NCI-H82 (cell line): ENCODE results near the gene NR3C2.

Source experiments
- DNase-seq: peaks from one replicate; lab custom pipeline; 2025; lab: John Stamatoyannopoulos, UW

NR3C2 gene

GRCh38 chr4:148263802-148264201 lies 178.4 kb downstream of the NR3C2 start:
- peak; percentile 2 for DNase-seq

- no peak for DNase-seq
Measured at GRCh38 chr4:148263127-148263526, 179.1 kb downstream of the NR3C2 start.

GRCh38 chr4:148261848-148262247 lies 180.4 kb downstream of the NR3C2 start:
- no peak for DNase-seq

GRCh38 chr4:148259841-148260240 lies 182.4 kb downstream of the NR3C2 start:
- DNase-seq = no peak

GRCh38 chr4:148258535-148258934 lies 183.7 kb downstream of the NR3C2 start:
- no peak for DNase-seq

- no peak for DNase-seq
Measured at GRCh38 chr4:148255344-148255720, 186.9 kb downstream of the NR3C2 start.

GRCh38 chr4:148254621-148255343 lies 187.4 kb downstream of the NR3C2 start:
- DNase-seq = no peak

GRCh38 chr4:148253768-148254167 lies 188.4 kb downstream of the NR3C2 start:
- DNase-seq = no peak

- DNase-seq = no peak
Measured at GRCh38 chr4:148248824-148249223, 193.4 kb downstream of the NR3C2 start.

GRCh38 chr4:148245015-148245414 lies 197.2 kb downstream of the NR3C2 start:
- DNase-seq = no peak

- DNase-seq = no peak
Measured at GRCh38 chr4:148243837-148244236, 198.4 kb downstream of the NR3C2 start.

GRCh38 chr4:148240241-148240640 lies 202.0 kb downstream of the NR3C2 start:
- DNase-seq = no peak

- peak; percentile 76 for DNase-seq
Measured at GRCh38 chr4:148239494-148239985, 202.7 kb downstream of the NR3C2 start.

- DNase-seq = peak; percentile 36
Measured at GRCh38 chr4:148238811-148239493, 203.3 kb downstream of the NR3C2 start.

- no peak for DNase-seq
Measured at GRCh38 chr4:148238086-148238485, 204.1 kb downstream of the NR3C2 start.

GRCh38 chr4:148235809-148236208 lies 206.4 kb downstream of the NR3C2 start:
- DNase-seq = no peak

GRCh38 chr4:148229798-148230197 lies 212.4 kb downstream of the NR3C2 start:
- no peak for DNase-seq

GRCh38 chr4:148229028-148229427 lies 213.2 kb downstream of the NR3C2 start:
- DNase-seq = no peak

GRCh38 chr4:148227147-148227546 lies 215.1 kb downstream of the NR3C2 start:
- DNase-seq = no peak

GRCh38 chr4:148226341-148226740 lies 215.9 kb downstream of the NR3C2 start:
- DNase-seq = no peak

- DNase-seq = no peak
Measured at GRCh38 chr4:148225639-148226038, 216.6 kb downstream of the NR3C2 start.

GRCh38 chr4:148224476-148224875 lies 217.7 kb downstream of the NR3C2 start:
- no peak for DNase-seq

- no peak for DNase-seq
Measured at GRCh38 chr4:148222991-148223660, 219.1 kb downstream of the NR3C2 start.
